Activated CD8-positive, alpha-beta T cell treated with anti-CD3 and anti-CD28 coated beads for 36 hours (primary cell): ENCODE data around the gene FAF1. TPM values are rescaled to one million over a fixed set of nuclear protein-coding genes. Genes with fewer than 3 reads are reported as not detected.
"Not testable (repeated sequence)": the region's sequence is repeated elsewhere in the genome, so short reads cannot be mapped to it uniquely, and the experiment has no call there.

Source experiments
- ATAC-seq: fragments of 200-7000 bp; cut with Tn5 transposase; one replicate; pipeline ENCODE4 v1.10.0; 2021; ENCODE audit warnings: mild to moderate bottlenecking, moderate library complexity
- CTCF ChIA-PET: fragments of 350-600 bp; sonication (Branson Sonifier 250); formaldehyde crosslinking; loops from one replicate; lab custom pipeline; 2021; ENCODE audit warnings: antibody characterized with exemption; lab: Charles Lee
- POLR2A ChIA-PET: fragments of 350-600 bp; sonication (Branson Sonifier 250); formaldehyde crosslinking; loops from one replicate; lab custom pipeline; 2021; ENCODE audit warnings: antibody characterized with exemption; lab: Charles Lee
- DNase-seq: peaks from one replicate; pipeline ENCODE4 v3.0.0-alpha.2; 2020
- H3K27ac Mint-ChIP-seq: one replicate; pipeline ENCODE4 v1.8.0; 2021; ENCODE audit warnings: mild to moderate bottlenecking, mixed read lengths
- H3K27me3 Mint-ChIP-seq: one replicate; pipeline ENCODE4 v1.8.0; 2021; ENCODE audit warnings: mixed read lengths
- H3K36me3 Mint-ChIP-seq: one replicate; pipeline ENCODE4 v1.8.0; 2021; ENCODE audit warnings: low read depth, mixed read lengths
- H3K4me1 Mint-ChIP-seq: one replicate; pipeline ENCODE4 v1.8.0; 2021; ENCODE audit warnings: low read depth, mixed read lengths
- H3K4me3 Mint-ChIP-seq: one replicate; pipeline ENCODE4 v1.8.0; 2021; ENCODE audit warnings: mild to moderate bottlenecking, moderate library complexity, mixed read lengths
- H3K9me3 Mint-ChIP-seq: one replicate; pipeline ENCODE4 v1.8.0; 2021; ENCODE audit warnings: mixed read lengths
- intact Hi-C: fragments of 100-400 bp; cut with micrococcal nuclease; formaldehyde crosslinking; loops from one replicate; pipeline ENCODE4 v1.10.0; 2022
- total RNA-seq, 2 experiments: library from RNA; stranded (reverse); gene quantifications; one replicate each; pipeline ENCODE4 v1.2.3, GENCODE V29; 2021
- TF ChIP-seq, protein P1 (sequence below): fragments of 200-600 bp; IDR thresholded peaks from one replicate; pipeline ENCODE4 v1.8.0; 2022; ENCODE audit warnings: antibody characterized with exemption, mild to moderate bottlenecking

FAF1 gene
- total RNA-seq, 2 experiments from 2014 or later = 82.2 to 87.0 TPM

- H3K4me1 Mint-ChIP-seq = peaks cover 9% of the 10 kb centered on the region
- intact Hi-C loops = no loop called here
- no peak for DNase-seq
- H3K27ac Mint-ChIP-seq = no peak overlapping the region
- POLR2A ChIA-PET = no interaction called here
- TF ChIP-seq, protein P1, sequence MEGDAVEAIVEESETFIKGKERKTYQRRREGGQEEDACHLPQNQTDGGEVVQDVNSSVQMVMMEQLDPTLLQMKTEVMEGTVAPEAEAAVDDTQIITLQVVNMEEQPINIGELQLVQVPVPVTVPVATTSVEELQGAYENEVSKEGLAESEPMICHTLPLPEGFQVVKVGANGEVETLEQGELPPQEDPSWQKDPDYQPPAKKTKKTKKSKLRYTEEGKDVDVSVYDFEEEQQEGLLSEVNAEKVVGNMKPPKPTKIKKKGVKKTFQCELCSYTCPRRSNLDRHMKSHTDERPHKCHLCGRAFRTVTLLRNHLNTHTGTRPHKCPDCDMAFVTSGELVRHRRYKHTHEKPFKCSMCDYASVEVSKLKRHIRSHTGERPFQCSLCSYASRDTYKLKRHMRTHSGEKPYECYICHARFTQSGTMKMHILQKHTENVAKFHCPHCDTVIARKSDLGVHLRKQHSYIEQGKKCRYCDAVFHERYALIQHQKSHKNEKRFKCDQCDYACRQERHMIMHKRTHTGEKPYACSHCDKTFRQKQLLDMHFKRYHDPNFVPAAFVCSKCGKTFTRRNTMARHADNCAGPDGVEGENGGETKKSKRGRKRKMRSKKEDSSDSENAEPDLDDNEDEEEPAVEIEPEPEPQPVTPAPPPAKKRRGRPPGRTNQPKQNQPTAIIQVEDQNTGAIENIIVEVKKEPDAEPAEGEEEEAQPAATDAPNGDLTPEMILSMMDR = no peak
- H3K36me3 Mint-ChIP-seq = peaks cover 1% of the 10 kb centered on the region
- no peak overlapping the region for H3K4me3 Mint-ChIP-seq
- CTCF ChIA-PET = interaction anchor here (0.8 kb wide), 1 partner anchor 35 kb away, joined by 3 read pairs; no protein-coding TSS in a partner anchor
- no peaks in the 10 kb centered on the region for H3K9me3 Mint-ChIP-seq
- H3K27me3 Mint-ChIP-seq = no peaks in the 10 kb centered on the region
- no peak for ATAC-seq
Measured at GRCh38 chr1:50964863-50965262, 4.8 kb upstream of the FAF1 start.

GRCh38 chr1:50959303-50959912 lies 659 bp downstream of the FAF1 start:
- ATAC-seq = peak; percentile 31
- TF ChIP-seq, protein P1 = no peak
- H3K4me1 Mint-ChIP-seq = peaks cover 28% of the 10 kb centered on the region
- DNase-seq = peak; percentile 45
- peak overlapping the region; percentile 88 for H3K4me3 Mint-ChIP-seq
- POLR2A ChIA-PET = interaction anchor here (0.9 to 5.0 kb wide), 2 partner anchors 10 to 18 kb away, joined by 3 to 46 read pairs; partner anchors contain the start of gene CDKN2C
- CTCF ChIA-PET = interaction anchor here (1.0 to 3.0 kb wide), 5 partner anchors 10 to 230 kb away, joined by 3 to 26 read pairs (median 10); partner anchors contain the start of gene CDKN2C
- H3K36me3 Mint-ChIP-seq = peaks cover 1% of the 10 kb centered on the region
- no peaks in the 10 kb centered on the region for H3K27me3 Mint-ChIP-seq
- H3K27ac Mint-ChIP-seq = peak overlapping the region; percentile 88
- intact Hi-C loops = no loop called here
- no peaks in the 10 kb centered on the region for H3K9me3 Mint-ChIP-seq

DNA sequence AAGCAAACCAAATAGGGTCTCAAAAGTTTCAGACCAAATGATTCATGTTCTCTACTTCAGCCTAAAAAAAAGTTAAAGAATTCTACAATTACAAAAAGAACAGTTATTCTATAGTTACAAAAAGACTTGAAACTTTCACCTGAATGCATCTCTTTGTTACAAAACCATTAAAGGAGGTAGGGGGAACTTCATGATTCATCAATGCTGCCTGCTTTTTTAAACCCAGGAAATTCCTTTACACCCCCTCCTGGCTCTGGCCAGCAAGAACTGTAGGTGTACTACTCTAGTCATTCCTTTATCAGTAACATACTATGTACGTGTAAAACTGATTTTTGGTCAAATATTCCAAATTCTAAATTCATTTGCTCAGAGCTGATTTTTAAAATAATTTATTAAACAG lies 5.0 kb downstream of the FAF1 start:
- intact Hi-C loops = no loop called here
- TF ChIP-seq, protein P1 = no peak
- no peaks in the 10 kb centered on the region for H3K27me3 Mint-ChIP-seq

DNA sequence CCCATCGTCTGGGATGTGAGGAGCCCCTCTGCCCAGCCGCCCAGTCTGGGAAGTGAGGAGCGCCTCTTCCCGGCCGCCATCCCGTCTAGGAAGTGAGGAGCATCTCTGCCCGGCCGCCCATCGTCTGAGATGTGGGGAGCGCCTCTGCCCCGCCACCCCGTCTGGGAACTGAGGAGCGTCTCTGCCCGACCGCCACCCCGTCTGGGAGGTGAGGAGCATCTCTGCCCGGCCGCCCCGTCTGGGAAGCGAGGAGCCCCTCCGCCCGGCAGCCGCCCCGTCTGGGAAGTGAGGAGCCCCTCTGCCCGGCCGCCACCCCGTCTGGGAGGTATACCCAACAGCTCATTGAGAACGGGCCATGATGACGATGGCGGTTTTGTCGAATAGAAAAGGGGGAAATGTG lies 7.5 kb downstream of the FAF1 start:
- intact Hi-C loops, POLR2A ChIA-PET, ATAC-seq, H3K9me3 Mint-ChIP-seq, CTCF ChIA-PET, H3K27me3 Mint-ChIP-seq, H3K4me3 Mint-ChIP-seq, H3K27ac Mint-ChIP-seq, DNase-seq: not testable (repeated sequence)
- peaks cover 36% of the 10 kb centered on the region for H3K4me1 Mint-ChIP-seq
- peaks cover 10% of the 10 kb centered on the region for H3K36me3 Mint-ChIP-seq

More for the DNA sequence above, 5.0 kb downstream of the FAF1 start:
- ChIA-PET CTCF (no interaction called here), POLR2A (interaction anchor here (1.2 kb wide), 1 partner anchor 15 kb away, joined by 3 read pairs; the partner anchor contains the start of gene CDKN2C)
- ATAC-seq (no peak), DNase-seq (no peak)
- peaks cover 33% of the 10 kb centered on the region for H3K4me1 Mint-ChIP-seq
- H3K9me3 Mint-ChIP-seq = no peaks in the 10 kb centered on the region
- no peak overlapping the region for H3K27ac Mint-ChIP-seq
- H3K36me3 Mint-ChIP-seq = peaks cover 6% of the 10 kb centered on the region
- no peak overlapping the region for H3K4me3 Mint-ChIP-seq

- Mint-ChIP-seq H3K27ac (no peak overlapping the region), H3K36me3 (peaks cover 14% of the 10 kb centered on the region), H3K27me3 (no peaks in the 10 kb centered on the region), H3K4me1 (peaks cover 49% of the 10 kb centered on the region), H3K4me3 (no peak overlapping the region), H3K9me3 (no peaks in the 10 kb centered on the region)
- ChIA-PET POLR2A (interaction anchor here (0.9 kb wide), 1 partner anchor 19 kb away, joined by 3 read pairs; no protein-coding TSS in a partner anchor), CTCF (interaction anchor here (1.4 kb wide), 1 partner anchor 21 kb away, joined by 4 read pairs; no protein-coding TSS in a partner anchor)
- DNase-seq = no peak
- ATAC-seq = no peak
- TF ChIP-seq, protein P1 = no peak
- intact Hi-C loops = no loop called here
Measured at GRCh38 chr1:50950396-50950795, 9.7 kb downstream of the FAF1 start.
